ENCODE results near the gene PACSIN1.

PACSIN1 gene

DNA sequence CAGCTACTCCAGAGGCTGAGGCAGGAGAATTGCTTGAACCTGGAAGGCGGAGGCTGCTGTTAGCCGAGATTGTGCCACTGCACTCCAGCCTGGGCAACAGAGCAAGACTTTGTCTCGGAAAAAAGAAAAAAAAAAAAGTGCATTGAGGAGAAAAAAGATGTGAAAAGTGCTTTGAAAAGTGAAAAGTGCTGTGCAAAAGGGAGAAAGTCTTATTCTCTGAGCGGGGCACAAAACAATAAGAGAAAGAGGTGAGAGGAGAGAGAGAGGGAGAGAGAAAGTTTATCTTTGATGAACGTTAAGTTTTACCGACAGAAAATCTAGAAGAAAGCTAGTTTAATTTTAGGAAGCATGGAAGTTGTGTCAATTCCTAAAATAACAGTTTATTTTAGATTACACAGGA lies 3.9 kb upstream of the PACSIN1 start:
- no peak overlapping the region for H3K14ac ChIP-seq (ENCODE audit: low read length in 2 of 2)
- peaks cover 18% of the 10 kb centered on the region for H3K4me1 ChIP-seq (ENCODE audit: control insufficient read depth, insufficient read depth, low read depth, low read length)
- no peak overlapping the region for H3K18ac ChIP-seq (ENCODE audit: low read depth in 1 of 2, low read length in 2 of 2)
- H3K9me3 ChIP-seq (ENCODE audit: control insufficient read depth, low read length), result no peaks in the 10 kb centered on the region
- H3K27ac ChIP-seq (ENCODE audit: low read length, poor library complexity, severe bottlenecking), result no peak overlapping the region
- H3K79me1 ChIP-seq (replicated peaks; ENCODE audit: low read length, poor library complexity, severe bottlenecking), result no peaks in the 10 kb centered on the region
- H2AK5ac ChIP-seq (ENCODE audit: low read length, severe bottlenecking), result no peak overlapping the region
- no peak overlapping the region for H3K9ac ChIP-seq (ENCODE audit: low read length)
- no peak overlapping the region for H2BK12ac ChIP-seq (ENCODE audit: low read length in 2 of 2)
- DNase-seq, result no peak
- H2BK120ac ChIP-seq (ENCODE audit: low read depth, low read length), result no peak overlapping the region
- H3K27me3 ChIP-seq (ENCODE audit: control insufficient read depth in 1 of 2, insufficient read depth in 1 of 2, low read length in 2 of 2), result peaks cover 34% of the 10 kb centered on the region in 2 experiments
- WGBS, result 86% methylated on average over 6 of the region's 6 CpGs
- no peak overlapping the region for H3K4me3 ChIP-seq (ENCODE audit: insufficient read depth in 1 of 2, low read depth in 1 of 2, low read length in 2 of 2)
- H3K36me3 ChIP-seq (ENCODE audit: control insufficient read depth in 1 of 2, insufficient read depth in 2 of 2, low read depth in 1 of 2, low read length in 2 of 2), result no peaks in the 10 kb centered on the region
- H3K4ac ChIP-seq (ENCODE audit: low read depth in 1 of 2, low read length in 2 of 2), result no peak overlapping the region
- no peak overlapping the region for H3K23ac ChIP-seq (ENCODE audit: low read length in 2 of 2)
- no peak overlapping the region for H2AFZ ChIP-seq (ENCODE audit: low read depth, low read length)
- H2BK15ac ChIP-seq (ENCODE audit: low read depth, poor library complexity, severe bottlenecking), result no peak overlapping the region
- H2BK5ac ChIP-seq (ENCODE audit: low read depth, low read length, poor library complexity, severe bottlenecking), result no peak overlapping the region
- no peak overlapping the region for H4K91ac ChIP-seq (ENCODE audit: low read length)
- no peak overlapping the region for H4K8ac ChIP-seq (ENCODE audit: low read length)
- no peak overlapping the region for H3K4me2 ChIP-seq (ENCODE audit: low read length, poor library complexity, severe bottlenecking)

- Histone ChIP-seq H3K4me1 (ENCODE audit: control insufficient read depth, insufficient read depth, low read depth, low read length) (peaks cover 18% of the 10 kb centered on the region), H2BK5ac (ENCODE audit: low read depth, low read length, poor library complexity, severe bottlenecking) (no peak overlapping the region), H2BK120ac (ENCODE audit: low read depth, low read length) (no peak overlapping the region), H3K27ac (ENCODE audit: low read length, poor library complexity, severe bottlenecking) (no peak overlapping the region), H3K4ac (ENCODE audit: low read depth in 1 of 2, low read length in 2 of 2) (no peak overlapping the region), H3K27me3 (ENCODE audit: control insufficient read depth in 1 of 2, insufficient read depth in 1 of 2, low read length in 2 of 2) (peaks cover 31 to 37% of the 10 kb centered on the region in 2 experiments), H3K9ac (ENCODE audit: low read length) (no peak overlapping the region), H4K8ac (ENCODE audit: low read length) (no peak overlapping the region), H3K36me3 (ENCODE audit: control insufficient read depth in 1 of 2, insufficient read depth in 2 of 2, low read depth in 1 of 2, low read length in 2 of 2) (no peaks in the 10 kb centered on the region), H3K23ac (ENCODE audit: low read length in 2 of 2) (no peak overlapping the region), H3K4me3 (ENCODE audit: insufficient read depth in 1 of 2, low read depth in 1 of 2, low read length in 2 of 2) (no peak overlapping the region), H2BK15ac (ENCODE audit: low read depth, poor library complexity, severe bottlenecking) (no peak overlapping the region), H2BK12ac (ENCODE audit: low read length in 2 of 2) (no peak overlapping the region), H3K9me3 (ENCODE audit: control insufficient read depth, low read length) (no peaks in the 10 kb centered on the region), H3K14ac (ENCODE audit: low read length in 2 of 2) (no peak overlapping the region), H3K79me1 (replicated peaks; ENCODE audit: low read length, poor library complexity, severe bottlenecking) (no peaks in the 10 kb centered on the region), H3K18ac (ENCODE audit: low read depth in 1 of 2, low read length in 2 of 2) (peak overlapping the region in 1 of 2 experiments; percentile 13), H4K91ac (ENCODE audit: low read length) (no peak overlapping the region), H2AFZ (ENCODE audit: low read depth, low read length) (peak overlapping the region; percentile 46), H2AK5ac (ENCODE audit: low read length, severe bottlenecking) (no peak overlapping the region), H3K4me2 (ENCODE audit: low read length, poor library complexity, severe bottlenecking) (no peak overlapping the region)
- DNase-seq, result peak; percentile 35
- WGBS, result 38% methylated on average over 6 of the region's 6 CpGs
Measured at GRCh38 chr6:34462551-34462971, 3.3 kb upstream of the PACSIN1 start.

- WGBS, result 95% methylated on average over 2 of the region's 2 CpGs
- Histone ChIP-seq H3K79me1 (replicated peaks; ENCODE audit: low read length, poor library complexity, severe bottlenecking) (no peaks in the 10 kb centered on the region), H3K36me3 (ENCODE audit: control insufficient read depth in 1 of 2, insufficient read depth in 2 of 2, low read depth in 1 of 2, low read length in 2 of 2) (no peaks in the 10 kb centered on the region), H3K4ac (ENCODE audit: low read depth in 1 of 2, low read length in 2 of 2) (no peak overlapping the region), H3K27me3 (ENCODE audit: control insufficient read depth in 1 of 2, insufficient read depth in 1 of 2, low read length in 2 of 2) (peaks cover 31 to 39% of the 10 kb centered on the region in 2 experiments), H2AK5ac (ENCODE audit: low read length, severe bottlenecking) (no peak overlapping the region), H2BK120ac (ENCODE audit: low read depth, low read length) (no peak overlapping the region), H3K4me3 (ENCODE audit: insufficient read depth in 1 of 2, low read depth in 1 of 2, low read length in 2 of 2) (no peak overlapping the region), H2BK12ac (ENCODE audit: low read length in 2 of 2) (no peak overlapping the region), H3K23ac (ENCODE audit: low read length in 2 of 2) (no peak overlapping the region), H3K27ac (ENCODE audit: low read length, poor library complexity, severe bottlenecking) (no peak overlapping the region), H2BK15ac (ENCODE audit: low read depth, poor library complexity, severe bottlenecking) (no peak overlapping the region), H3K4me1 (ENCODE audit: control insufficient read depth, insufficient read depth, low read depth, low read length) (peaks cover 17% of the 10 kb centered on the region), H3K9me3 (ENCODE audit: control insufficient read depth, low read length) (no peaks in the 10 kb centered on the region), H4K91ac (ENCODE audit: low read length) (no peak overlapping the region), H3K9ac (ENCODE audit: low read length) (no peak overlapping the region), H4K8ac (ENCODE audit: low read length) (no peak overlapping the region), H2BK5ac (ENCODE audit: low read depth, low read length, poor library complexity, severe bottlenecking) (no peak overlapping the region), H3K18ac (ENCODE audit: low read depth in 1 of 2, low read length in 2 of 2) (no peak overlapping the region), H2AFZ (ENCODE audit: low read depth, low read length) (no peak overlapping the region), H3K4me2 (ENCODE audit: low read length, poor library complexity, severe bottlenecking) (no peak overlapping the region), H3K14ac (ENCODE audit: low read length in 2 of 2) (no peak overlapping the region)
- DNase-seq, result no peak
Measured at GRCh38 chr6:34463299-34463698, 2.6 kb upstream of the PACSIN1 start.

DNA sequence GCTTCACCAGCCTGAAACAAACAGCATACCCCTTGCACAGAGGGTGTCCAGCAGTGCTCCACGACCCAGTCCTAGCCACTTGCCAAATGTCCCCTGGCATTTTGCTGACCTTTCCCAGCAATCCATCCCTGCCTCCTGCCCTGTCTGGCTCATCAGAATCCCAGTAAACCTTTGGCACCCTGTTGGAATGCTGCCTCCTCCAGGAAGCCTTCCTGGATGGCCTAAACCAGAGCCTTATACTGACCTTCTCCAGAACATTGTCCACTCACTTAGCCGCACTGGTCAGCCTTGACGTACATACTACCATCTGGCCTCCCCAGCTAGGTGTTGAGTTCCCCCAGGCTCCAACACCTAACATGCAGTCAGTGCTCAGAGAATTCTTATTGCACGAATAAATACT lies 2.0 kb upstream of the PACSIN1 start:
- Histone ChIP-seq H4K8ac (ENCODE audit: low read length) (no peak overlapping the region), H2BK5ac (ENCODE audit: low read depth, low read length, poor library complexity, severe bottlenecking) (no peak overlapping the region), H3K4me2 (ENCODE audit: low read length, poor library complexity, severe bottlenecking) (no peak overlapping the region), H3K4me1 (ENCODE audit: control insufficient read depth, insufficient read depth, low read depth, low read length) (peaks cover 17% of the 10 kb centered on the region), H3K36me3 (ENCODE audit: control insufficient read depth in 1 of 2, insufficient read depth in 2 of 2, low read depth in 1 of 2, low read length in 2 of 2) (no peaks in the 10 kb centered on the region), H3K18ac (ENCODE audit: low read depth in 1 of 2, low read length in 2 of 2) (no peak overlapping the region), H3K14ac (ENCODE audit: low read length in 2 of 2) (peak overlapping the region in 1 of 2 experiments; percentile 42), H3K9ac (ENCODE audit: low read length) (no peak overlapping the region), H2BK15ac (ENCODE audit: low read depth, poor library complexity, severe bottlenecking) (no peak overlapping the region), H3K9me3 (ENCODE audit: control insufficient read depth, low read length) (no peaks in the 10 kb centered on the region), H2AFZ (ENCODE audit: low read depth, low read length) (no peak overlapping the region), H3K79me1 (replicated peaks; ENCODE audit: low read length, poor library complexity, severe bottlenecking) (no peaks in the 10 kb centered on the region), H2BK120ac (ENCODE audit: low read depth, low read length) (no peak overlapping the region), H3K23ac (ENCODE audit: low read length in 2 of 2) (no peak overlapping the region), H3K4me3 (ENCODE audit: insufficient read depth in 1 of 2, low read depth in 1 of 2, low read length in 2 of 2) (no peak overlapping the region), H2AK5ac (ENCODE audit: low read length, severe bottlenecking) (no peak overlapping the region), H4K91ac (ENCODE audit: low read length) (no peak overlapping the region), H3K27me3 (ENCODE audit: control insufficient read depth in 1 of 2, insufficient read depth in 1 of 2, low read length in 2 of 2) (peaks cover 31 to 41% of the 10 kb centered on the region in 2 experiments), H3K27ac (ENCODE audit: low read length, poor library complexity, severe bottlenecking) (no peak overlapping the region), H2BK12ac (ENCODE audit: low read length in 2 of 2) (no peak overlapping the region), H3K4ac (ENCODE audit: low read depth in 1 of 2, low read length in 2 of 2) (no peak overlapping the region)
- no peak for DNase-seq
- 77% methylated on average over 3 of the region's 4 CpGs for WGBS

Measured in mesenchymal stem cell (in vitro differentiated cells and primary cell).